ENCODE measurements around the gene COL8A2. TPM values are rescaled to one million over a fixed set of nuclear protein-coding genes. Genes with fewer than 3 reads are reported as not detected.
A peak's percentile ranks its signal among the peaks of the same experiment; 100 is the strongest.

The COL8A2 gene
- total RNA-seq, 1 experiment from 2014 or later, result 0.24 TPM

- BruUV-seq (replicated peaks), result no TSS peak
- no peaks in the 10 kb centered on the region for H3K9me3 ChIP-seq (ENCODE audit: low read depth, low read length, poor library complexity, severe bottlenecking)
- TF ChIP-seq EZH2 (IDR thresholded peaks at IDR 0.05; ENCODE audit: borderline replicate concordance, low read depth, low read length, poor library complexity, severe bottlenecking) (no peak), CTCF (conservative IDR thresholded peaks at IDR 0.05; ENCODE audit: low read depth, low read length) (no peak)
- no peak for DNase-seq (ENCODE audit: low spot score)
- ChIA-PET POLR2A (ENCODE audit: low non-redundant PET) (no interaction called here), CTCF (interaction anchor here (0.6 kb wide), 1 partner anchor 20 kb away, joined by 5 read pairs; no protein-coding TSS in a partner anchor)
- peak overlapping the region; percentile 100 for H3K4me3 ChIP-seq (ENCODE audit: low read depth, low read length, poor library complexity, severe bottlenecking)
- H3K4me1 ChIP-seq (ENCODE audit: insufficient read depth, low read length, poor library complexity, severe bottlenecking), result peaks cover 52% of the 10 kb centered on the region
- intact Hi-C loops (cut with micrococcal nuclease; ENCODE audit: unreplicated experiment), result no loop called here
- H3K36me3 ChIP-seq (ENCODE audit: insufficient read depth, low read length, poor library complexity, severe bottlenecking), result no peaks in the 10 kb centered on the region
- H3K27me3 ChIP-seq (replicated peaks; ENCODE audit: insufficient read depth, low read depth, low read length, poor library complexity), result no peaks in the 10 kb centered on the region
- peak overlapping the region; percentile 98 for H3K27ac ChIP-seq (ENCODE audit: low read depth, low read length, poor library complexity, severe bottlenecking)
Observed at GRCh38 chr1:36154765-36155407, 29.9 kb upstream of the COL8A2 start.

- peak overlapping the region; percentile 98 for H3K27ac ChIP-seq (ENCODE audit: low read depth, low read length, poor library complexity, severe bottlenecking)
- peaks cover 54% of the 10 kb centered on the region for H3K4me1 ChIP-seq (ENCODE audit: insufficient read depth, low read length, poor library complexity, severe bottlenecking)
- BruUV-seq (replicated peaks), result no TSS peak
- no peaks in the 10 kb centered on the region for H3K36me3 ChIP-seq (ENCODE audit: insufficient read depth, low read length, poor library complexity, severe bottlenecking)
- POLR2A ChIA-PET (ENCODE audit: low non-redundant PET), result no interaction called here
- no peaks in the 10 kb centered on the region for H3K27me3 ChIP-seq (replicated peaks; ENCODE audit: insufficient read depth, low read depth, low read length, poor library complexity)
- DNase-seq (ENCODE audit: low spot score), result no peak
- CTCF ChIA-PET, result no interaction called here
- no peaks in the 10 kb centered on the region for H3K9me3 ChIP-seq (ENCODE audit: low read depth, low read length, poor library complexity, severe bottlenecking)
- TF ChIP-seq EZH2 (IDR thresholded peaks at IDR 0.05; ENCODE audit: borderline replicate concordance, low read depth, low read length, poor library complexity, severe bottlenecking) (no peak), CTCF (conservative IDR thresholded peaks at IDR 0.05; ENCODE audit: low read depth, low read length) (no peak)
- intact Hi-C loops (cut with micrococcal nuclease; ENCODE audit: unreplicated experiment), result no loop called here
- H3K4me3 ChIP-seq (ENCODE audit: low read depth, low read length, poor library complexity, severe bottlenecking), result no peak overlapping the region
Observed at GRCh38 chr1:36154335-36154734, 29.3 kb upstream of the COL8A2 start.

- TF ChIP-seq EZH2 (IDR thresholded peaks at IDR 0.05; ENCODE audit: borderline replicate concordance, low read depth, low read length, poor library complexity, severe bottlenecking), result no peak
- no peak for TF ChIP-seq CTCF (conservative IDR thresholded peaks at IDR 0.05; ENCODE audit: low read depth, low read length)
- no peaks in the 10 kb centered on the region for H3K9me3 ChIP-seq (ENCODE audit: low read depth, low read length, poor library complexity, severe bottlenecking)
- DNase-seq (ENCODE audit: low spot score), result no peak
- H3K4me3 ChIP-seq (ENCODE audit: low read depth, low read length, poor library complexity, severe bottlenecking), result no peak overlapping the region
- CTCF ChIA-PET, result interaction anchor here (0.6 kb wide), 1 partner anchor 37 kb away, joined by 4 read pairs; no protein-coding TSS in a partner anchor
- intact Hi-C loops (cut with micrococcal nuclease; ENCODE audit: unreplicated experiment), result no loop called here
- no TSS peak for BruUV-seq (replicated peaks)
- H3K36me3 ChIP-seq (ENCODE audit: insufficient read depth, low read length, poor library complexity, severe bottlenecking), result no peaks in the 10 kb centered on the region
- no peaks in the 10 kb centered on the region for H3K27me3 ChIP-seq (replicated peaks; ENCODE audit: insufficient read depth, low read depth, low read length, poor library complexity)
- POLR2A ChIA-PET (ENCODE audit: low non-redundant PET), result no interaction called here
- H3K4me1 ChIP-seq (ENCODE audit: insufficient read depth, low read length, poor library complexity, severe bottlenecking), result peaks cover 52% of the 10 kb centered on the region
- peak overlapping the region; percentile 80 for H3K27ac ChIP-seq (ENCODE audit: low read depth, low read length, poor library complexity, severe bottlenecking)
Observed at GRCh38 chr1:36153476-36153875, 28.5 kb upstream of the COL8A2 start.

All from A673 (cell line).